Esophagus squamous epithelium (tissue), 5 donors: ENCODE results near the gene SLC2A5. TPM values are rescaled to one million over a fixed set of nuclear protein-coding genes. Genes with fewer than 3 reads are reported as not detected.

Source experiments
- DNase-seq: peaks from one replicate; lab custom pipeline; 2025; lab: John Stamatoyannopoulos, UW
- H3K27ac ChIP-seq, 4 donors: fragments of 200-600 bp; sonication (generic); one replicate each; pipeline ENCODE4 v1.5.1; 2016 to 2019; ENCODE audit warnings: mild to moderate bottlenecking in 1 of 4
- H3K27me3 ChIP-seq, 4 donors: fragments of 200-600 bp; sonication (generic); 1 replicate in 3 of 4; 2 replicates in 1 of 4; pipeline versions ENCODE4 v1.5.1 to v1.6.0; 2017 to 2021; ENCODE audit warnings: antibody characterized with exemption in 1 of 4
- H3K36me3 ChIP-seq, 3 donors: fragments of 200-600 bp; sonication (generic); one replicate each; pipeline ENCODE4 v1.5.1; 2016 to 2019
- H3K4me1 ChIP-seq, 3 donors: fragments of 200-600 bp; sonication (generic); one replicate each; pipeline ENCODE4 v1.5.1; 2017 to 2019
- H3K4me3 ChIP-seq, 4 donors: fragments of 200-600 bp; sonication (generic); 1 replicate in 3 of 4; 2 replicates in 1 of 4; pipeline ENCODE4 v1.5.1; 2016 to 2019; ENCODE audit warnings: mild to moderate bottlenecking in 2 of 4, moderate library complexity in 1 of 4
- H3K9me3 ChIP-seq, 3 donors: fragments of 200-600 bp; sonication (generic); one replicate each; pipeline ENCODE4 v1.5.1; 2016 to 2019
- CTCF ChIP-seq, 6 experiments: fragments of 450-650 bp in 4 of 6; fragments of 200-600 bp in 2 of 6; sonication (generic) in 2 of 6; IDR thresholded peaks; one replicate each; pipeline ENCODE4 v1.5.1; 2016 to 2019; ENCODE audit warnings: antibody characterized with exemption in 6 of 6, mild to moderate bottlenecking in 4 of 6, moderate library complexity in 4 of 6
- POLR2A ChIP-seq, 4 donors: fragments of 450-650 bp; IDR thresholded peaks; one replicate each; pipeline ENCODE4 v1.6.1; 2017; ENCODE audit warnings: antibody characterized with exemption in 4 of 4, mild to moderate bottlenecking in 4 of 4, moderate library complexity in 3 of 4
- WGBS, 2 donors: methylation state at CpG; one replicate each; pipeline ENCODE4 v1.1.5; 2018; 5-methylcytosine and 5-hydroxymethylcytosine counted together
- intact Hi-C: fragments of 100-400 bp; cut with DNase I; formaldehyde crosslinking; loops from one replicate; pipeline ENCODE4 v1.15.0; 2022
- total RNA-seq, 4 donors: library from RNA; depleted of rRNA; stranded (reverse); fragments of >200 nt; gene quantifications; one replicate each; pipeline ENCODE4 v1.1.0, GENCODE V29; 2016
- donor health status: DM: yes; HTN: yes; CAD: no.

Gene SLC2A5
- total RNA-seq, 4 donors from 2014 or later = 1.9 to 7.1 (median 4.2) TPM

GRCh38 chr1:9088807-9089206 lies 19.4 kb upstream of the SLC2A5 start:
- Histone ChIP-seq H3K27me3 (no peaks in the 10 kb centered on the region), H3K4me1 (peaks cover 12 to 50% (median 23%) of the 10 kb centered on the region in 3 donors), H3K36me3 (no peaks in the 10 kb centered on the region), H3K9me3 (no peaks in the 10 kb centered on the region), H3K27ac (no peak overlapping the region), H3K4me3 (no peak overlapping the region)
- 75 to 81% methylated on average over 4 of the region's 4 CpGs for WGBS, 2 donors
- no peak for TF ChIP-seq POLR2A (IDR thresholded peaks at IDR 0.05)
- no peak for TF ChIP-seq CTCF (IDR thresholded peaks at IDR 0.05)
- DNase-seq = no peak
- intact Hi-C loops = no loop called here

- TF ChIP-seq CTCF (IDR thresholded peaks at IDR 0.05) (no peak), POLR2A (IDR thresholded peaks at IDR 0.05) (no peak)
- 79 to 85% methylated on average over 10 to 11 of the region's 12 CpGs for WGBS, 2 donors
- no peak overlapping the region for H3K4me3 ChIP-seq
- H3K27ac ChIP-seq = no peak overlapping the region
- H3K36me3 ChIP-seq = no peaks in the 10 kb centered on the region
- H3K4me1 ChIP-seq = peaks cover 21 to 55% (median 28%) of the 10 kb centered on the region in 3 donors
- H3K9me3 ChIP-seq = no peaks in the 10 kb centered on the region
- intact Hi-C loops = no loop called here
- no peak for DNase-seq
- no peaks in the 10 kb centered on the region for H3K27me3 ChIP-seq
Measured at GRCh38 chr1:9087411-9088125, 18.1 kb upstream of the SLC2A5 start.

GRCh38 chr1:9086796-9087195 lies 17.4 kb upstream of the SLC2A5 start:
- H3K4me1 ChIP-seq = peaks cover 26 to 62% (median 34%) of the 10 kb centered on the region in 3 donors
- 69 to 86% methylated on average over 2 of the region's 2 CpGs for WGBS, 2 donors
- no peak for TF ChIP-seq CTCF (IDR thresholded peaks at IDR 0.05)
- TF ChIP-seq POLR2A (IDR thresholded peaks at IDR 0.05) = no peak
- H3K27ac ChIP-seq = peak overlapping the region; percentile 31 to 87 (median 66)
- no peaks in the 10 kb centered on the region for H3K36me3 ChIP-seq
- no peaks in the 10 kb centered on the region for H3K9me3 ChIP-seq
- no peak for DNase-seq
- H3K4me3 ChIP-seq = no peak overlapping the region
- intact Hi-C loops = no loop called here
- H3K27me3 ChIP-seq = no peaks in the 10 kb centered on the region

- Histone ChIP-seq H3K27ac (peak overlapping the region; percentile 51 to 87 (median 74)), H3K9me3 (no peaks in the 10 kb centered on the region), H3K27me3 (no peaks in the 10 kb centered on the region), H3K36me3 (no peaks in the 10 kb centered on the region), H3K4me3 (no peak overlapping the region), H3K4me1 (peaks cover 26 to 70% (median 38%) of the 10 kb centered on the region in 3 donors)
- no peak for DNase-seq
- intact Hi-C loops = no loop called here
- TF ChIP-seq CTCF (IDR thresholded peaks at IDR 0.05) (no peak), POLR2A (IDR thresholded peaks at IDR 0.05) (no peak)
- WGBS, 2 donors = 31 to 41% methylated on average over 5 of the region's 5 CpGs
Measured at GRCh38 chr1:9086045-9086444, 16.6 kb upstream of the SLC2A5 start.

- no peaks in the 10 kb centered on the region for H3K9me3 ChIP-seq
- no peaks in the 10 kb centered on the region for H3K27me3 ChIP-seq
- intact Hi-C loops = no loop called here
- peak overlapping the region; percentile 51 to 87 (median 74) for H3K27ac ChIP-seq
- no peak overlapping the region for H3K4me3 ChIP-seq
- no peak for DNase-seq
- 22 to 52% methylated on average over 7 of the region's 7 CpGs for WGBS, 2 donors
- no peak for TF ChIP-seq CTCF (IDR thresholded peaks at IDR 0.05)
- TF ChIP-seq POLR2A (IDR thresholded peaks at IDR 0.05) = no peak
- H3K4me1 ChIP-seq = peaks cover 26 to 76% (median 39%) of the 10 kb centered on the region in 3 donors
- H3K36me3 ChIP-seq = no peaks in the 10 kb centered on the region
Measured at GRCh38 chr1:9085306-9085940, 16.0 kb upstream of the SLC2A5 start.
